HG03196 (cell line): ENCODE measurements around the gene CDCA7.
"Not testable (repeated sequence)": the region's sequence is repeated elsewhere in the genome, so short reads cannot be mapped to it uniquely, and the experiment has no call there.

Source experiments
- ATAC-seq: cut with Tn5 transposase; IDR thresholded peaks from one replicate; pipeline ENCODE4 v1.9.1; 2021; ENCODE audit not compliant: unreplicated experiment

CDCA7 gene

GRCh38 chr2:173357346-173357745 is 2.7 kb downstream of the CDCA7 start:
- ATAC-seq = no peak

GRCh38 chr2:173358616-173359015 is 3.9 kb downstream of the CDCA7 start:
- no peak for ATAC-seq

- no peak for ATAC-seq
Observed at GRCh38 chr2:173359231-173359630, 4.6 kb downstream of the CDCA7 start.

GRCh38 chr2:173370198-173370597 is 15.5 kb downstream of the CDCA7 start:
- ATAC-seq = no peak

- no peak for ATAC-seq
Observed at GRCh38 chr2:173371023-173371422, 16.4 kb downstream of the CDCA7 start.

- ATAC-seq = no peak
Observed at GRCh38 chr2:173373290-173373689, 18.6 kb downstream of the CDCA7 start.

- no peak for ATAC-seq
Observed at GRCh38 chr2:173374634-173375033, 20.0 kb downstream of the CDCA7 start.

GRCh38 chr2:173385534-173385933 is 30.9 kb downstream of the CDCA7 start:
- ATAC-seq = not testable (repeated sequence)

- ATAC-seq = no peak
Observed at GRCh38 chr2:173386021-173386737, 31.5 kb downstream of the CDCA7 start.

- no peak for ATAC-seq
Observed at GRCh38 chr2:173386738-173387065, 32.0 kb downstream of the CDCA7 start.

- ATAC-seq = no peak
Observed at GRCh38 chr2:173387079-173387478, 32.4 kb downstream of the CDCA7 start.

- no peak for ATAC-seq
Observed at GRCh38 chr2:173387660-173388059, 33.0 kb downstream of the CDCA7 start.

- ATAC-seq = no peak
Observed at GRCh38 chr2:173388795-173389194, 34.1 kb downstream of the CDCA7 start.

- no peak for ATAC-seq
Observed at GRCh38 chr2:173390036-173390435, 35.4 kb downstream of the CDCA7 start.

GRCh38 chr2:173392731-173393130 is 38.1 kb downstream of the CDCA7 start:
- no peak for ATAC-seq

GRCh38 chr2:173393186-173393585 is 38.5 kb downstream of the CDCA7 start:
- ATAC-seq = no peak

GRCh38 chr2:173393636-173394035 is 39.0 kb downstream of the CDCA7 start:
- no peak for ATAC-seq

- ATAC-seq = no peak
Observed at GRCh38 chr2:173394091-173394974, 39.7 kb downstream of the CDCA7 start.

- ATAC-seq = no peak
Observed at GRCh38 chr2:173395567-173396351, 41.1 kb downstream of the CDCA7 start.

- ATAC-seq = no peak
Observed at GRCh38 chr2:173397539-173397938, 42.9 kb downstream of the CDCA7 start.

- ATAC-seq = no peak
Observed at GRCh38 chr2:173399229-173399628, 44.6 kb downstream of the CDCA7 start.

- ATAC-seq = no peak
Observed at GRCh38 chr2:173400760-173401159, 46.1 kb downstream of the CDCA7 start.
